K562 (cell line): Measurements from ENCODE around the gene LGALS7B. TPM values are rescaled to one million over a fixed set of nuclear protein-coding genes. Genes with fewer than 3 reads are reported as not detected.

Experiments used
- ATAC-seq: fragments of 200-7000 bp; cut with Tn5 transposase; 3 replicates; pipeline ENCODE4 v1.9.1; 2020; ENCODE audit warnings: moderate library complexity
- BruUV-seq: library from RNA; stranded (reverse); fragments of 400-500 nt; replicated peaks from 2 replicates; lab custom pipeline; 2021; lab: Mats Ljungman, UMichigan
- CTCF ChIA-PET: fragments of 300-600 bp; formaldehyde crosslinking; extraction: SDS; loops from one replicate; lab custom pipeline; 2021; ENCODE audit warnings: low intra/inter-chr PET ratio; lab: Yijun Ruan, JAX
- POLR2A ChIA-PET: fragments of 300-600, 350-650 bp; sonication (Branson Sonifier 250); formaldehyde crosslinking; extraction: SDS; loops from one replicate; lab custom pipeline; 2021; ENCODE audit warnings: antibody characterized with exemption, inconsistent platforms; lab: Yijun Ruan, JAX
- DNase-seq, 4 experiments: peaks; one replicate each; pipeline versions ENCODE4 v3.0.0 to v3.0.0-alpha.2; 2011 to 2018; ENCODE audit warnings: low spot score in 3 of 4, mixed read lengths in 3 of 4; ENCODE audit errors: extremely low read depth in 1 of 4
- FAIRE-seq: peaks from 2 replicates; lab custom pipeline; 2011; peaks lifted over from hg19 to GRCh38; lab: Jason Lieb, UNC
- H2AFZ ChIP-seq: 2 replicates; pipeline ENCODE4 v1.6.0; 2011; ENCODE audit warnings: low read depth, low read length, control low read depth, inconsistent platforms
- H3K27ac ChIP-seq: fragments of 200-600 bp; 3 replicates; pipeline ENCODE4 v1.8.0; 2011; ENCODE audit warnings: low read depth, mild to moderate bottlenecking, control low read depth, inconsistent platforms, low read length, moderate library complexity, mixed read lengths; ENCODE audit errors: extremely low read depth
- H3K27me3 ChIP-seq, 2 experiments: fragments of 300-600 bp in 1 of 2; 2 replicates in 1 of 2; 3 replicates in 1 of 2; pipeline versions ENCODE4 v1.6.0 to v1.8.0; 2011; ENCODE audit warnings: inconsistent platforms in 2 of 2, low read length in 2 of 2, mild to moderate bottlenecking in 1 of 2, mixed read lengths in 1 of 2, moderate library complexity in 1 of 2; ENCODE audit not compliant: control insufficient read depth in 2 of 2, insufficient read depth in 2 of 2
- H3K36me3 ChIP-seq: fragments of 300-600 bp; 3 replicates; pipeline ENCODE4 v1.8.0; 2011; ENCODE audit warnings: mild to moderate bottlenecking, low read length, inconsistent platforms; ENCODE audit not compliant: control insufficient read depth, insufficient read depth
- H3K4me1 ChIP-seq, 2 experiments: fragments of 200-600 bp in 1 of 2; replicated peaks in 1 of 2; 2 replicates in 1 of 2; 3 replicates in 1 of 2; pipeline versions ENCODE4 v1.5.1 to v1.8.0; 2011; ENCODE audit warnings: inconsistent platforms in 2 of 2, low read length in 2 of 2, mild to moderate bottlenecking in 1 of 2, mixed read lengths in 1 of 2, moderate library complexity in 1 of 2; ENCODE audit not compliant: control insufficient read depth in 2 of 2, insufficient read depth in 2 of 2
- H3K4me2 ChIP-seq: 2 replicates; pipeline ENCODE4 v1.6.1; 2011; ENCODE audit warnings: low read length, control low read depth, inconsistent platforms, mixed read lengths; ENCODE audit not compliant: insufficient read depth
- H3K4me3 ChIP-seq: fragments of 200-600 bp; sonication (generic), shearing (Covaris generic); 2 replicates; pipeline ENCODE4 v1.5.1; 2016; ENCODE audit warnings: control low read depth, inconsistent platforms
- H3K79me2 ChIP-seq: fragments of 200-600 bp; 3 replicates; pipeline ENCODE4 v1.8.0; 2011; ENCODE audit warnings: low read length, inconsistent platforms; ENCODE audit not compliant: control insufficient read depth, insufficient read depth
- H3K9ac ChIP-seq, 2 experiments: 2 replicates each; pipeline versions ENCODE4 v1.6.0 to v1.6.1; 2011; ENCODE audit warnings: low read depth in 2 of 2, low read length in 2 of 2, control low read depth in 1 of 2, inconsistent platforms in 1 of 2, mild to moderate bottlenecking in 1 of 2, mixed read lengths in 1 of 2; ENCODE audit not compliant: insufficient read depth in 1 of 2
- H3K9me1 ChIP-seq: one replicate; pipeline ENCODE4 v1.6.0; 2011; ENCODE audit warnings: inconsistent platforms, mild to moderate bottlenecking, low read length, moderate library complexity; ENCODE audit not compliant: control insufficient read depth, insufficient read depth
- H3K9me3 ChIP-seq: replicated peaks from 2 replicates; pipeline ENCODE4 v1.5.1; 2011; ENCODE audit warnings: low read depth, low read length, inconsistent platforms; ENCODE audit not compliant: control insufficient read depth, insufficient read depth
- H4K20me1 ChIP-seq: replicated peaks from 2 replicates; pipeline ENCODE4 v1.6.1; 2011; ENCODE audit warnings: low read length, inconsistent platforms, mixed read lengths; ENCODE audit not compliant: control insufficient read depth, insufficient read depth
- POLR3G ChIP-seq: IDR thresholded peaks from 2 replicates; pipeline ENCODE4 v1.6.1; 2011; ENCODE audit not compliant: insufficient read length, insufficient replicate concordance; ENCODE audit errors: extremely low read depth
- RUNX1 ChIP-seq: sonication (generic); IDR thresholded peaks from 2 replicates; pipeline ENCODE4 v1.6.1; 2016; ENCODE audit warnings: antibody characterized with exemption, low read depth
- ZNF384 ChIP-seq: IDR thresholded peaks from 2 replicates; pipeline ENCODE4 v1.6.1; 2012; ENCODE audit warnings: low read depth, low read length, improper control_type of control experiment
- ZNF431 ChIP-seq: sonication (generic); formaldehyde crosslinking; IDR thresholded peaks from 2 replicates; pipeline ENCODE4 v1.8.0; 2022; ENCODE audit warnings: mild to moderate bottlenecking, missing genetic modification reagents
- WGBS: fragments of 100-300 bp; shearing (Covaris generic); methylation state at CpG from one replicate; pipeline ENCODE4 v1.1.6; 2016; ENCODE audit warnings: low coverage, mixed read lengths; ENCODE audit not compliant: insufficient coverage; ENCODE audit errors: missing lambda C conversion rate; 5-methylcytosine and 5-hydroxymethylcytosine counted together
- in situ Hi-C: fragments of 300-500 bp; cut with MboI; formaldehyde crosslinking; loops from 4 replicates; pipeline ENCODE4 v1.15.0; 2018; ENCODE audit warnings: inconsistent platforms, mixed read lengths
- intact Hi-C: fragments of 100-400 bp; cut with micrococcal nuclease; formaldehyde crosslinking; loops from 2 replicates; pipeline ENCODE4 v1.14.2; 2022
- polyA plus RNA-seq, 8 experiments: library from polyadenylated mRNA; depleted of rRNA in 4 of 8; stranded (reverse) in 5 of 8; unstranded in 3 of 8; fragments of >200 nt; fragmentation: Nextera tagmentation in 2 of 8; fragmentation: Illumina TruSeq in 1 of 8; extraction: Ambion mirVana in 2 of 8; extraction: Trizol in 1 of 8; gene quantifications; 2 replicates each; pipeline versions ENCODE4 v1.2.1 to v1.2.3, GENCODE V29; 2011 to 2014; ENCODE audit warnings: inconsistent platforms in 1 of 8, missing spikeins in 1 of 8
- total RNA-seq, 7 experiments: library from RNA; depleted of rRNA in 6 of 7; stranded (reverse); fragments of >200 nt in 6 of 7; fragmentation: Illumina TruSeq in 2 of 7; extraction: Trizol in 2 of 7; gene quantifications; 2 replicates each; pipeline versions ENCODE4 v1.2.1 to v1.2.3, GENCODE V29; 2011 to 2021; ENCODE audit warnings: low replicate concordance in 1 of 7

The LGALS7B gene
- total and polyA plus RNA-seq, 9 of the 15 experiments (the other 6 are each of a cell fraction or from before 2014, with no cell fraction given): not detected

DNA sequence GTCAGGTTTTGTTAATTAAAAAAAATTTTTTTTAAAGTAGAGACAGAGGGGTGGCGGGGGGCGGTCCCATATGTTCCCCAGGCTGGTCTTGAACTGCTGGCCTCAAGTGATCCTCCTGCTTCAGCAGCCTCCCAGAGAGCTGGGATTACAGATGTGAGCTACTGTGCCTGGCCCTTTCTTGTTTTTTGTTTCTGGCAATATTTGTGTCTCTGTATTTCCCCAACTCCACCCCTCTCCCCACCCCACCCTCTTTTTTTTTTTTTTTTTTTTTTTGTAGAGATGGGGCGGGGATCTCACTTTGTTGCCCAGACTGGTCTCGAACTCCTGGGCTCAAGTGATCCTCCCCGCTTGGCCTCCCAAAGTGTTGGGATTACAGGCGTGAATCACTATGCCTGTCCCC, 44.1 kb upstream of the LGALS7B start:
- 58% methylated on average over 3 of the region's 6 CpGs for WGBS
- FAIRE-seq (peak; percentile 11), DNase-seq (no peak), ATAC-seq (peak; percentile 38; the same call in 2 of the 3 replicates)
- intact Hi-C loops (no loop called here), in situ Hi-C loops (no loop called here)
- Histone ChIP-seq H4K20me1 (no peaks in the 10 kb centered on the region), H3K9me3 (no peaks in the 10 kb centered on the region), H3K9me1 (no peaks in the 10 kb centered on the region), H3K9ac (no peak overlapping the region), H3K79me2 (no peaks in the 10 kb centered on the region), H2AFZ (no peak overlapping the region), H3K4me2 (no peak overlapping the region), H3K27me3 (no peaks in the 10 kb centered on the region), H3K4me1 (peaks cover 11 to 23% of the 10 kb centered on the region in 2 experiments; a peak in 4 of 5 replicates), H3K4me3 (no peak overlapping the region), H3K36me3 (no peaks in the 10 kb centered on the region), H3K27ac (no peak overlapping the region)
- CTCF ChIA-PET: no interaction called here
- TF ChIP-seq ZNF384 (peak; percentile 88), POLR3G (no peak)
- no TSS peak for BruUV-seq
- POLR2A ChIA-PET: interaction anchor here (0.6 kb wide), 2 partner anchors 80 to 95 kb away, joined by 3 read pairs; no protein-coding TSS in a partner anchor

GRCh38 chr19:38745316-38745715, 43.7 kb upstream of the LGALS7B start:
- DNase-seq (no peak), ATAC-seq (peak; percentile 18; the same call in 1 of the 3 replicates), FAIRE-seq (no peak)
- Histone ChIP-seq H3K36me3 (no peaks in the 10 kb centered on the region), H3K79me2 (no peaks in the 10 kb centered on the region), H2AFZ (no peak overlapping the region), H4K20me1 (no peaks in the 10 kb centered on the region), H3K9me3 (no peaks in the 10 kb centered on the region), H3K27ac (no peak overlapping the region), H3K27me3 (no peaks in the 10 kb centered on the region), H3K9ac (0 out of 4 replicates have a peak overlapping the region, but pooled peaks of 1 of the 2 experiments have one; percentile 36), H3K4me1 (peaks cover 15 to 19% of the 10 kb centered on the region in 2 experiments; a peak in 4 of 5 replicates), H3K4me2 (no peak overlapping the region), H3K9me1 (no peaks in the 10 kb centered on the region), H3K4me3 (no peak overlapping the region)
- peak; percentile 30; the same call in 1 of the 2 replicates for TF ChIP-seq ZNF431 (CRISPR knock-in tag)
- no peak for TF ChIP-seq RUNX1
- no TSS peak for BruUV-seq
- WGBS: 83% methylated on average over 7 of the region's 7 CpGs
- in situ Hi-C loops: no loop called here
- intact Hi-C loops: no loop called here
- ChIA-PET POLR2A (interaction anchor here (0.6 kb wide), 1 partner anchor 94 kb away, joined by 3 read pairs; no protein-coding TSS in a partner anchor), CTCF (no interaction called here)
